Activated T-helper 2 cell treated with anti-CD3 and anti-CD28 coated beads, Interferon-gamma antibody, Interleukin-2, Interleukin-4, amounts not matched to agents 10 μg/mL and 5 μg/mL and 100 μg/mL, durations not matched to agents 14 hours and 24 hours and 36 hours (primary cell): ENCODE data around the gene FSIP1. TPM values are rescaled to one million over a fixed set of nuclear protein-coding genes. Genes with fewer than 3 reads are reported as not detected.

Experiments used
- DNase-seq: peaks from one replicate; pipeline ENCODE4 v3.0.0; 2021; ENCODE audit warnings: low spot score
- H3K27ac Mint-ChIP-seq: one replicate; pipeline ENCODE4 v1.8.0; 2021; ENCODE audit warnings: mixed read lengths
- H3K27me3 Mint-ChIP-seq: one replicate; pipeline ENCODE4 v1.8.0; 2021; ENCODE audit warnings: low read depth, mixed read lengths
- H3K36me3 Mint-ChIP-seq: one replicate; pipeline ENCODE4 v1.8.0; 2021; ENCODE audit warnings: low read depth, mixed read lengths
- H3K4me1 Mint-ChIP-seq: one replicate; pipeline ENCODE4 v1.8.0; 2021; ENCODE audit warnings: low read depth, mixed read lengths
- H3K4me3 Mint-ChIP-seq: one replicate; pipeline ENCODE4 v1.8.0; 2021; ENCODE audit warnings: low read depth, mild to moderate bottlenecking, moderate library complexity, mixed read lengths
- H3K9me3 Mint-ChIP-seq: one replicate; pipeline ENCODE4 v1.8.0; 2021; ENCODE audit warnings: mixed read lengths
- intact Hi-C: fragments of 100-400 bp; cut with micrococcal nuclease; formaldehyde crosslinking; loops from one replicate; pipeline ENCODE4 v1.15.1; 2023
- total RNA-seq: library from RNA; stranded (reverse); gene quantifications from 2 replicates; pipeline ENCODE4 v1.2.3, GENCODE V29; 2022

The FSIP1 gene
- total RNA-seq, 1 donor from 2014 or later = 0.14 TPM

GRCh38 chr15:39682366-39682765 lies 100.3 kb downstream of the FSIP1 start:
- peaks cover 12% of the 10 kb centered on the region for H3K27me3 Mint-ChIP-seq
- H3K36me3 Mint-ChIP-seq = no peaks in the 10 kb centered on the region
- H3K4me3 Mint-ChIP-seq = no peak overlapping the region
- H3K4me1 Mint-ChIP-seq = no peaks in the 10 kb centered on the region
- intact Hi-C loops = no loop called here
- H3K27ac Mint-ChIP-seq = no peak overlapping the region
- DNase-seq = no peak
- no peaks in the 10 kb centered on the region for H3K9me3 Mint-ChIP-seq

- Mint-ChIP-seq H3K36me3 (no peaks in the 10 kb centered on the region), H3K4me1 (no peaks in the 10 kb centered on the region), H3K27ac (no peak overlapping the region), H3K9me3 (no peaks in the 10 kb centered on the region), H3K4me3 (no peak overlapping the region), H3K27me3 (peaks cover 14% of the 10 kb centered on the region)
- intact Hi-C loops = no loop called here
- no peak for DNase-seq
Measured at GRCh38 chr15:39680868-39681267, 101.8 kb downstream of the FSIP1 start.

- no peaks in the 10 kb centered on the region for H3K36me3 Mint-ChIP-seq
- no peaks in the 10 kb centered on the region for H3K9me3 Mint-ChIP-seq
- no peak for DNase-seq
- intact Hi-C loops = no loop called here
- H3K27me3 Mint-ChIP-seq = peaks cover 28% of the 10 kb centered on the region
- H3K4me1 Mint-ChIP-seq = no peaks in the 10 kb centered on the region
- H3K4me3 Mint-ChIP-seq = no peak overlapping the region
- H3K27ac Mint-ChIP-seq = no peak overlapping the region
Measured at GRCh38 chr15:39672666-39673065, 110.0 kb downstream of the FSIP1 start.

- Mint-ChIP-seq H3K4me3 (no peak overlapping the region), H3K27ac (no peak overlapping the region)
Measured at GRCh38 chr15:39672184-39672583, 110.5 kb downstream of the FSIP1 start.

GRCh38 chr15:39670687-39671086 lies 112.0 kb downstream of the FSIP1 start:
- H3K4me1 Mint-ChIP-seq = no peaks in the 10 kb centered on the region
- no peak for DNase-seq
- no peak overlapping the region for H3K27ac Mint-ChIP-seq
- intact Hi-C loops = no loop called here
- peaks cover 26% of the 10 kb centered on the region for H3K27me3 Mint-ChIP-seq
- H3K36me3 Mint-ChIP-seq = no peaks in the 10 kb centered on the region
- no peaks in the 10 kb centered on the region for H3K9me3 Mint-ChIP-seq
- H3K4me3 Mint-ChIP-seq = no peak overlapping the region

More at GRCh38 chr15:39672184-39672583, 110.5 kb downstream of the FSIP1 start:
- no peaks in the 10 kb centered on the region for H3K4me1 Mint-ChIP-seq
- H3K9me3 Mint-ChIP-seq = no peaks in the 10 kb centered on the region
- H3K36me3 Mint-ChIP-seq = no peaks in the 10 kb centered on the region
- peaks cover 28% of the 10 kb centered on the region for H3K27me3 Mint-ChIP-seq
- no peak for DNase-seq
- intact Hi-C loops = no loop called here

- Mint-ChIP-seq H3K27me3 (peaks cover 27% of the 10 kb centered on the region), H3K27ac (no peak overlapping the region), H3K36me3 (no peaks in the 10 kb centered on the region), H3K4me3 (no peak overlapping the region), H3K9me3 (no peaks in the 10 kb centered on the region), H3K4me1 (no peaks in the 10 kb centered on the region)
- no peak for DNase-seq
- intact Hi-C loops = no loop called here
Measured at GRCh38 chr15:39669661-39670060, 113.0 kb downstream of the FSIP1 start.

- H3K4me3 Mint-ChIP-seq = no peak overlapping the region
- H3K4me1 Mint-ChIP-seq = no peaks in the 10 kb centered on the region
- intact Hi-C loops = no loop called here
- no peak overlapping the region for H3K27ac Mint-ChIP-seq
- H3K27me3 Mint-ChIP-seq = peaks cover 27% of the 10 kb centered on the region
- no peaks in the 10 kb centered on the region for H3K36me3 Mint-ChIP-seq
- H3K9me3 Mint-ChIP-seq = no peaks in the 10 kb centered on the region
- no peak for DNase-seq
Measured at GRCh38 chr15:39669241-39669640, 113.4 kb downstream of the FSIP1 start.

GRCh38 chr15:39668457-39668856 lies 114.2 kb downstream of the FSIP1 start:
- no peaks in the 10 kb centered on the region for H3K36me3 Mint-ChIP-seq

GRCh38 chr15:39667382-39668127 lies 115.1 kb downstream of the FSIP1 start:
- no peaks in the 10 kb centered on the region for H3K4me1 Mint-ChIP-seq
- H3K36me3 Mint-ChIP-seq = no peaks in the 10 kb centered on the region
- H3K27me3 Mint-ChIP-seq = peaks cover 32% of the 10 kb centered on the region
- no peak overlapping the region for H3K4me3 Mint-ChIP-seq
- intact Hi-C loops = no loop called here
- no peak overlapping the region for H3K27ac Mint-ChIP-seq
- no peaks in the 10 kb centered on the region for H3K9me3 Mint-ChIP-seq
- no peak for DNase-seq

More at GRCh38 chr15:39668457-39668856, 114.2 kb downstream of the FSIP1 start:
- intact Hi-C loops = no loop called here
- H3K9me3 Mint-ChIP-seq = no peaks in the 10 kb centered on the region
- H3K27me3 Mint-ChIP-seq = peaks cover 28% of the 10 kb centered on the region
- no peak overlapping the region for H3K27ac Mint-ChIP-seq
- no peak for DNase-seq
- no peak overlapping the region for H3K4me3 Mint-ChIP-seq
- no peaks in the 10 kb centered on the region for H3K4me1 Mint-ChIP-seq

- no peak for DNase-seq
- no peak overlapping the region for H3K4me3 Mint-ChIP-seq
- no peak overlapping the region for H3K27ac Mint-ChIP-seq
- peaks cover 33% of the 10 kb centered on the region for H3K27me3 Mint-ChIP-seq
- no peaks in the 10 kb centered on the region for H3K36me3 Mint-ChIP-seq
- no peaks in the 10 kb centered on the region for H3K9me3 Mint-ChIP-seq
- intact Hi-C loops = no loop called here
- H3K4me1 Mint-ChIP-seq = no peaks in the 10 kb centered on the region
Measured at GRCh38 chr15:39666677-39667076, 116.0 kb downstream of the FSIP1 start.

GRCh38 chr15:39665629-39666250 lies 116.9 kb downstream of the FSIP1 start:
- no peaks in the 10 kb centered on the region for H3K36me3 Mint-ChIP-seq
- H3K27ac Mint-ChIP-seq = no peak overlapping the region
- no peak overlapping the region for H3K4me3 Mint-ChIP-seq
- H3K27me3 Mint-ChIP-seq = peaks cover 28% of the 10 kb centered on the region
- H3K4me1 Mint-ChIP-seq = no peaks in the 10 kb centered on the region
- no peaks in the 10 kb centered on the region for H3K9me3 Mint-ChIP-seq
- no peak for DNase-seq
- intact Hi-C loops = no loop called here

GRCh38 chr15:39663704-39664250 lies 118.9 kb downstream of the FSIP1 start:
- H3K27me3 Mint-ChIP-seq = peaks cover 31% of the 10 kb centered on the region
- no peak overlapping the region for H3K27ac Mint-ChIP-seq
- DNase-seq = no peak
- H3K9me3 Mint-ChIP-seq = peaks cover 2% of the 10 kb centered on the region
- H3K4me1 Mint-ChIP-seq = no peaks in the 10 kb centered on the region
- H3K4me3 Mint-ChIP-seq = no peak overlapping the region
- H3K36me3 Mint-ChIP-seq = no peaks in the 10 kb centered on the region
- intact Hi-C loops = no loop called here

GRCh38 chr15:39661776-39662175 lies 120.9 kb downstream of the FSIP1 start:
- no peak overlapping the region for H3K4me3 Mint-ChIP-seq
- H3K27me3 Mint-ChIP-seq = peaks cover 36% of the 10 kb centered on the region
- no peak overlapping the region for H3K27ac Mint-ChIP-seq
- H3K9me3 Mint-ChIP-seq = peaks cover 4% of the 10 kb centered on the region
- intact Hi-C loops = no loop called here
- no peaks in the 10 kb centered on the region for H3K4me1 Mint-ChIP-seq
- DNase-seq = no peak
- no peaks in the 10 kb centered on the region for H3K36me3 Mint-ChIP-seq
